CD4-positive, alpha-beta T cell treated with Interleukin-15 for 1 hour (primary cell): Measurements from ENCODE around the gene ZCWPW2.

ENCODE experiments used
- DNase-seq: peaks from one replicate; pipeline ENCODE4 v3.0.0-alpha.2; 2020

The ZCWPW2 gene, protein sequence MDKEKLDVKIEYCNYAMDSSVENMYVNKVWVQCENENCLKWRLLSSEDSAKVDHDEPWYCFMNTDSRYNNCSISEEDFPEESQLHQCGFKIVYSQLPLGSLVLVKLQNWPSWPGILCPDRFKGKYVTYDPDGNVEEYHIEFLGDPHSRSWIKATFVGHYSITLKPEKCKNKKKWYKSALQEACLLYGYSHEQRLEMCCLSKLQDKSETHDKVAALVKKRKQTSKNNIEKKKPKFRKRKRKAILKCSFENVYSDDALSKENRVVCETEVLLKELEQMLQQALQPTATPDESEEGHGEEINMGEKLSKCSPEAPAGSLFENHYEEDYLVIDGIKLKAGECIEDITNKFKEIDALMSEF

DNA sequence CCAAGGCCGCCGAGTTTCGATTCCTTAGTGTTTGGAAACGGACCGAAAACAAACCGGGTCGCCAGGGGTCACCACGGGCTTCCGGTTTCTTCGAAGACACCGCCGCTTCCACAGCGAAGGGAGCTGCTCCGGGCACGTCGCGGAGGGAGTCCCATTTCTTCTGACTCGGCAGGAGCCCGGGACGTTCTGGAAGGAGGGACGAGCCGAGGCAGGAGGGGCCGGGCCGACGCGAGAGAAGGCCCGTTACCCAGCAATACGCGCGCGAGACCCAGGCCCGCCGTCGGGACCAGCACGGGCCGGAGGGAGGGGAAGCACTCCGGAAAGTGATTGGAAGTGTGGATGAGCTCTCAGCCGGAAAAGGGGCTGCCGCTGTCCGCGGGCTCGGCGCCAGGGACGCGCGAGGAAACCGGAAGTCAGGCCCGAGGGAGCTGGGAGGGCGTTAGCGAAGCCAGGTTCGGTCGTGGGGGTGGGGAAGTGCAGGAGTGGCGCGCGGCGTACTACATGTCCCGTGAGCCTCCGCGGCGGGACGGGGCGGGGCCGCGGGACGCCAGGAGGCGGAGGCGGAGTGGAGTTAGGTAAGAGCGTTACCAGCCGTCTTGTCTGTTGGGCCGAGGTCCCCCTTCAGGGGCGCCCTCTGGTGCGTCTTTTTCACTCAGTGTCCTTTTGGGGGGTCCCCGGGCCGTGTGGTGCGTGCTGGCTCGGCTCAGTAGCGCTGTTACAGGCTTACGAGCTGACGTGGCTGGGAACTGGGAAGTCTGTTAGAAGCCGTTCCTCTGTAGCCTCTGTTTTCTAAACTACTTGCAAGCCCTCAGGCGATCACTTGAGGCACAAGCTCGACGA lies at the start of gene ZCWPW2, which contains the start of gene AZI2:
Gene ZCWPW2 (plus strand): TSS at position 93 of the 840 bp plus-strand sequence. CDS start 64,348 bp downstream, outside the sequence.
Gene AZI2 (minus strand): TSS at position 196 of the 840 bp plus-strand sequence. CDS start 8,207 bp downstream, outside the sequence.
- peak; percentile 94 for DNase-seq

DNA sequence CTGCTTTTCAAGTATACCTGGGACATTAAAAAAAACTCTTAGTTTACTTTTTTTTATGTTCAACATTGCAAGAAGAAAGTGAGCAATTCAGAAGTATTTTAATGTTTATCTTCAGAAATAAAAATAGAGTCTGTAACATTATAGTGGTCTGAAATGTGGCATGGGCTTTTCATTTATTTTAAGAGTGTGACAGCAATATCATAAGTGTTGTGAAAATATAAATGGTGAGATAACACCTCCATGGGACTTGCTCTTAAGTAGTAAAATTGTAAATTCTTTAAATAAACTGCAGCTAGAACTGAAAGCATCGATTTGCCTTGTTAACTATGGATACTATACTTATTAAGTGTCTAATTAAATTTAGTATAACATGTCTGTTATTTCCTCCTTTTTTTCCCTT lies 48.8 kb upstream of the ZCWPW2 start:
- DNase-seq = no peak

DNA sequence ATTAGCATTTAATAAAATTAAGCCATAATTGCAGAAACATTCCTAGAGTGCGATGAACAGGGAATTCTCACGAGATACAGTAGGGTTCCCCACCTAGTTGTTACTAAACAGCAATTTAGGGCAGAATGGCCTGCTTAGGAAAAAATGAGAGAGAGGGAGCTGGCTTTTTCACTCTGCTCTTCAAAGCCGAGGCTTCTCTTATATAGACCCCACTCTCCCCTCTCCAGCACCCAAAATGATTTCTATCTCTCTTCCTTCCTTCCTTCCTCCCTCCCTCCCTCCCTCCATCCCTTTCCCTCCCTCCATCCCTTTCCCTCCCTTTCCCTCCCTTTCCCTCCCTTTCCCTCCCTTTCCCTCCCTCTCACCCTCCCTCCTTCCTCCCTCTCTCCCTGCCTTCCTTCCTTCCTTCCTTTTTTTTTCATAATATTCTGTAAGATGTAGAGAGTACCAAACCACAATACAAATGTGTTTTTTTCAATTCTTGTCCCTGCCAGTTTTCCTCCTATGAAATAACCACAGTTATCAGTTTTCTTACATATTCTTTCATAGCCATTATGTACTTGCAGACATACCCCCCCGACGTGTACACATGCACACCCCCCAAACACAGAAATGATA lies 48.1 kb upstream of the ZCWPW2 start:
- DNase-seq = no peak

DNA sequence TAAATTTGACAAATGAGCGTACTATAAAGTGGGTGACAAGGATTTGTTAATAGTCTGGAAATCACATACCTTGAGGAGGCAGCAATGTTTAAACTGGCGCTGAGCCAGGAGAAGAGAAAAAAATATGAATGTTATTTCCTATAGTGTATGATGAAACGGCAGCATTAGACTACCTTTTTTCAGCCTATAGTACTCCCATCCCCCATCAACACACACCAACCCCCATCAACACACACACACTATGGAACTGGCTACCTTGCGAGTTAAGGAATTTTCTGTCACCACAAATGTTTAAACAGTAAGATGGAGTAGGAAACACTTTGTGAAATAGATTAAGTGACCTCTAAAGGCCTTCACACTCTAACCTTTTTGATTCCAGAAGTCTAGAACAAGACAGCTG lies 46.8 kb upstream of the ZCWPW2 start:
- DNase-seq = no peak

DNA sequence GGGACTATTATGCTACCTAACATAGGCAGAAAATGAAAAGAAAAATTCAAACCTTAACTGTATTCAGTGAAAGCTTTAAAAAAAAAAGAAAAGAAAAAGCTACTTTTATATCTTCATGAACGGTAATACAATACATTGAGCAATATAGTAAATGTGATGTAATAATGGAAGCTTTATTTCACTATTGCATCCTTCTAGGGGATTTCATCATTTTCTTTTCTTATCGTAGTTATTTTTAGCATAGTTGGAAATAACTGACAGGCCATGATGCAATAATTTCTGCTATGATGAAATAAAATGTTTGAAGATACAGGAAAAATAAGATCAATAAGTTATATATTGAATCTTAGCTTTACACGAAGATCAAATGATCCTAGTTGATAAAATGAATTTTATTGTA lies 40.3 kb upstream of the ZCWPW2 start:
- no peak for DNase-seq

DNA sequence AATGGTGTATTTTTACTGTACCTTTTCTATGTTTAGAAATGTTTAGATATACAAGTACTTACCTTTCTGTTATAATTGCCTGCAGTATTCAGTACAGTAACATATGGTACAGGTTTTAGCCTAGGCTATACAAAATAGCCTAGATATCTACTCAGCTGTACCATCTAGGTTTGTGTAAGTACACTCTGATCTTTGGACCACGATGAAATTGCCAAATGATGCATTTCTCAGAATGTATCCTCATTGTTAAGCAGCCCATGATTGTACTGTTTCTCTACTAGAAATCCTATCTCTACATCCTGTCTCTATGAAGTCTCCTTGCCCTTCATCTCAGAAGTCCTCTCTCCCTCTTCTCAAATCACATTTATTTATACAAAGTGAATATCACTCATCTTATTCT lies 32.8 kb upstream of the ZCWPW2 start:
- no peak for DNase-seq

DNA sequence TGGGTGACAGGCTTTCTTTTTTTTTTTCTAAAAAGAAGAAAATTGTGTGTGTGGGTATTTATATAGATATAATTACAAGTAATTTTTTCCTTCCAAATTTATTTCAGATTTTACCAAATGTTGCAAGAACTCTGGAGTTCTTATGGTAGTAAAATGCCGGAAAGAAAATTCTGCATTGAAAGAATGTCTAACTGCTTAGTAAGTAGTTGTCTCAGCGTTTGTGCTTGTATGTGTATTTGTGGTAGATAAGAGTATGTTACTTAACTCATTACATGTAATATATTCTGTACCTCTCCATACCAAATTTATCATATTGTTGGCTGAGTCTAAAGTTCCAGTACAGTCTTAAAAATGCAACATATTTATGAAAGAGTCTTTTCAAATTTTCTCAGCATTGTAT lies 32.3 kb upstream of the ZCWPW2 start:
- no peak for DNase-seq

DNA sequence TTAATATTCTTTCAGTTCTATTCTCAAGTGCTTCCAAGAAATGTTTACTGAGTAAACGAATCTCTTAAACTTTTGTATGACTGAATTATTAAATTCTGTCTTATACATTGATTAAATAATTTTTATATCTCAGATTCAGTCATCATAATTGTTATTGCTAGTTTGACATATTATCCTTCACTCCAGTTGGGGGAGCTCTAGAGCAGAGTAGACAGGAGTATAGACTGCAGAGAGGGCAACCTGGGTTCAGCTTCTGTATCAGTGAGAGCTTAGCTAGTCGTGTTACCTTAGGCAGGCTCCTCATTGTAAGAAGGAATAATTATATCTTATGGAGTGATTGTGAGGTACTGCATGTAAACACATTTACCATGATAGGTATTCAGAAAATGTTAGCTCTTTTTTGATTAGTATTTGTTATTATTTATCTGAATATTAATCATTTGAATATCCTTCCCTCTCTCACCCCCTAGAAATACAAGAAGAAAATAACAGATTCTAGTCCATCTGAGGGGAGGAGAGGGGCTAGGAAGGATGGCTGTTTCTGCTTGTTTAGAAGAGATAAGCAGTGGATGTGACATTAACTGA lies 31.0 kb upstream of the ZCWPW2 start:
- DNase-seq = peak; percentile 27

DNA sequence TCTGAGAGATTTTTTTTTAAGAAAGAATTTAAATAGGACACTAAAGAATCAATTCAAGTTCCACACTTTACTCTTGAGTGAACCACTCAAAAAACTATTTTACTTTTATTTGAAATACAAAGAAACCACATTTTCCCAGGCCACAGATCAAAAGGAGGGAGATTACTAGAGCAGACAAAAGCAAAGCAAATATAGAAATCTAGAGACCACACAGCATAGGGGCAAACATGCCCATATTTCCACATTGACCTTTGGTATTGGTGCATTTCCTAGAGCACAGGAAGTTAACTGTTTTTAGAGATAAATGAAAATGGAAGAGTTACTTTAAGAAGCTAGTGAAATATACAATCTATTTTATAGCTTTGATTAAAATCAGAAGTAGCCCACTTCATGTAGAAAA lies 27.5 kb upstream of the ZCWPW2 start:
- DNase-seq = no peak

DNA sequence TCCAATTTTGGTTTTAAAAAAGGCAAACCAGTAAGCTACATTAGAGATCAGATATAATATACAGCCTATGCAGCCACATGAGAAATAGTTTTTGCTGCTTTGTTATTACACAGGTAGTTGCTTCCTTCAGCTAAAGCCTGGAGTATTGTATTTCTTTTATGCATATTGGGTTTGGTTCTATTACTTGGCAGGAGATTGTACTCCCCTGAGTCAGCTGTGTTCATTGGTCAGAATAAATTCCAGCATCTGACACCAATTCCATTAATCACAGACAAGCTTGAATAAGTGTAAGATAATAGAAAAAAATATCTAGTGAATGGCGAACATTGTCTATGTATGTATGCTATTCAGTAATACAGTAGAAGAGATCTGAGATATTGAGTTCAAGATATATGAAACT lies 26.1 kb upstream of the ZCWPW2 start:
- DNase-seq = no peak

DNA sequence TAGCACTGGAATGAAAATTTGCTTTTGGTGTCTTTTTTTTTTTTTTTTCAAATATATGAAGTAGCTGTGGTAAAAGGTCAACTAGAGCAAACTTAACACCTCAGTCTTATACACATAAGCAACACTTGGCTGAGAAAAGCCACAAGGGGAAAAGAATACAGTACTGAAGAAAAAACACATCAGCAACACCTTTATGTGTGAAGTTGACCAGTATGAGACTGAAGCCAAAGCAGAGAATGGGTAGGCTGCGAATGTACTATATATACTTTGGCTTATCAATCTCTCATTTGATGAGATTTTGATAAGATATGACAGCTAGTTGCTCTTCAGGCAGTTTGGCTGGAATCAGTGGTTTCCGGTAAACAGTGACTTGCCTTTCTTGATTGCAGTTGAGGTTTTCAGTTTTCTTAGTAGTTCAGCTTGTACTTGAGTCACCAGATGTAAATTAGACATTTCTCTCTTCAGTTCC lies 22.0 kb upstream of the ZCWPW2 start:
- DNase-seq = peak; percentile 32

DNA sequence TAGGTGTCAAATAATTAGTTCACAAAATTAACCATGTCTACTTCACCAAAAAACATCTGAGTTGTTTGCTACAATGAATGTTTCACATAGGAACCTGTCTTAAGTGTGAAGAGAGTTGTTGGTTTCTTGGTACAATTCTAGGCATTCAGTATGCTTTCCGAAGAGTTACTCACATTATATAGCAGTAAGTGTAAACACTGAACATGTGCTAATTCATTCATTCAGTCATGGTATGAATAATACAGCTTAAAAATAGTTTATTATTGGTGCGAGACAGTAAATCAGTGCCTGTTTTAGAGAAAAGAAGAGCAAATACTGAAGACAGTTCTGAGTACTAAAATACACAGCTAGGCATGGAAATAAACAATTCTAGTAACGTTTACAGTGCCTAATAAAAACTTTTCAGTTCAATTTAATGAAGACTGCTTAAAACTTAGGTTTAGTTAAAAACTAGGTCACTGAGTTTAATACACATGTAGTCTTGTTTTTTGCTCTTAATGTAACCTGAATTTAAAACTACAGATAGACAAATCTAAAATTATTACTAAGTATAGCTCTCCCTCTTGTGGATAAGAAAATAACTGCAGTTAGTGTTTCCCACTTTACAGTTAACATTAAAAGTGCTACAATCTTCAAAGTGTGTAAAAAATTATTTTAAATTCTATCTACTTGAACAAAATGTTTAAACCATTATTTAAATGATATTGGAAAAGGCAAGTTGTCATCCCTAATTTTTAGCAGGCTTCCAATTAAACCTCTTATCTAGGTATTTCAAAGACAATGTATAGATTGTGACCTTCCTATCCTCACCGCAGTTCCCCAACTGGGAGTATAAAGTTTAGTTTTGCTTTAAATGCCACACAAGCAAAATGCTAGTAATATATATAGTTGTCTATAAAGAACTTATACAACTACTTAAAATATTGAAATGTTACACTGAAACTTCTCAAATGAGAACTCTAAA lies 20.1 kb upstream of the ZCWPW2 start:
- DNase-seq = no peak

DNA sequence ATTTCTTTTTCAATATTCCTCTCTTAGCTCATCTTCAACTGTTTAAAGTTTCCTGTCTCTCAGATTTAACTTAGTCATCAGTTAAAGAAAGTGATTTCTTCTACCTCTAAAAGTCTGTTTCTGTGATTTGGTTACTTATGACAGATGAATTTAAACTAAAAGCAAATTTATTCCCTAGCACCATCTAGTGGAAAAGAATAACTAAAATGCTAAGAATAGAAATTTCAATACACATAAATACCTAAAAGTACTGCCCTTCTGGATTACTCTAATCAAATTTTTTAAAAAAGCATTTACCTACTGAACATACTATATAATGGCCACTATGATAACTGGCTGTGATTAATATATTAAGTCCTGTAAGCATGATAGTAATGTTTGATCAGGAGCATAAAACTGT lies 14.0 kb upstream of the ZCWPW2 start:
- DNase-seq = no peak

DNA sequence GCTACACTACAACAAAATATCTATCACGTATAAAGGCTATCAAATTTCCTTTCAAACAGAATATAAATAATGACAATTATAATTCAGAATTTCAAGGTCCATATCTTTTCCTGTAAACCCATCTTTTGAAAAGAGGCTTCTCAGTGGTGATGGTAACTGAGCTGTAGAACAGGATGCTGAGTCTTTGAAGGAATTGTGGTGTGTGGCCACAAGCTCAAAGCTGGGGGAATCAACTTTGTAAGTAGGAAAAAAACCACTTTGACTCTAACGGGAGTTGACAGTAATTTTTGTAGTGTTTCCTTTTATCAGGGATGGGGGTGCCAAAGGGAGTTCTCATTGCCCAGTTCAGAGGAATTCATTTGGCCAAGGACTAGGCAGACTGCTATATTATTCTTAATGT lies 13.3 kb upstream of the ZCWPW2 start:
- no peak for DNase-seq

DNA sequence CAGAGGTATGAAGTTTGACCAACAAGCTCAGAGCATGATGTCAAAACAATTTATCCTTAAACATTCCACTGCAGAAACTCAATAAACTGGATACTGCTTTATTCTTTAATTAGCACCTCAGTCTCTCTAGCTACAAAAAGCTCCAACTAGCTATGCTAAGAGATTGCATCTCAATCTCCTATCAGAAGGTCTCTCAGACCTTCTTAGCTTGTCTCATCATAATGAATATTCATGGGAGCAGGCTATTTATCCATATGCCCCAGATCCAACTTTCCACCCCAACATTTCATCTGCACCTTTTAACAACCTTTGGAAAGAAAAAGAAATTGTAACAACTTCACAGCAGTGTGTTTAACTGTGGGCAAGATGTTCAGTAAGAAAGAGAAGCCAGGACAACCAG lies 11.3 kb upstream of the ZCWPW2 start:
- no peak for DNase-seq

DNA sequence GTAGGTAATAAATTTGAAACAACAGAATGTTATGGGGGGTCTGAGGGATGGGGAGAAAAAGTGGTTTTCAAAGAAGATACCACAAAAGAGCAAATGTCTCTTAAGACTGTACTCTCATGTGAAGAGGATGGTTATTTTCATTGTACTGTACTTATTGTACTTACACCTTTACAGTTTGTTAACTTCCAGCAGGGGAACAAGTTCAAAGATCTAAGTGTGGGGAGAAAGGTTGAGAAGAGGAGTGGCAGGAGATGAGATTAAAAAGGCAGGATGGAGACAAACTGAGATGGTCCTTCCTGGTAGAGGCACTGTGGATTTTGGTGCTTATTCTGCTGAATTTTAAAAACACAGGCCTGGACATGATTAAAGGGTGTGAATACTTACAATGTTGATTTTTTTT lies 5.4 kb upstream of the ZCWPW2 start:
- no peak for DNase-seq

DNA sequence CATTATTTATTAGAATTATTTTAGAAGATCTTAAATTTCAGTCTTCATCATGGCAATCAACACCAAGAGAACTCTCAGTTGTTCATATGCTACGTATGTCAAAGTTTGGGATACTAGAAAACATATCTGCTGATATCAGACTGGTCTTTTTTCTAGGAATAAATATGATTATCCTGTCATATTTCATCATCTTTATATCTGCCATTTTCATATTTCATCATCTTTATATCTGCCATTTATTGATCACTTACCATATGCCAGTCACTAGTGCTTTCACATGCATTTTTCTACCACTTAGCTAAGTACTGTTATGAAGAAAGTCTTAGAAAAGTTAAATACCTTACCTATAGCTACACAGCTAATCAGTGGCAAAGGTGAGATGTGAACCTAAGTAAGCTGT lies 2.8 kb upstream of the ZCWPW2 start:
- no peak for DNase-seq

DNA sequence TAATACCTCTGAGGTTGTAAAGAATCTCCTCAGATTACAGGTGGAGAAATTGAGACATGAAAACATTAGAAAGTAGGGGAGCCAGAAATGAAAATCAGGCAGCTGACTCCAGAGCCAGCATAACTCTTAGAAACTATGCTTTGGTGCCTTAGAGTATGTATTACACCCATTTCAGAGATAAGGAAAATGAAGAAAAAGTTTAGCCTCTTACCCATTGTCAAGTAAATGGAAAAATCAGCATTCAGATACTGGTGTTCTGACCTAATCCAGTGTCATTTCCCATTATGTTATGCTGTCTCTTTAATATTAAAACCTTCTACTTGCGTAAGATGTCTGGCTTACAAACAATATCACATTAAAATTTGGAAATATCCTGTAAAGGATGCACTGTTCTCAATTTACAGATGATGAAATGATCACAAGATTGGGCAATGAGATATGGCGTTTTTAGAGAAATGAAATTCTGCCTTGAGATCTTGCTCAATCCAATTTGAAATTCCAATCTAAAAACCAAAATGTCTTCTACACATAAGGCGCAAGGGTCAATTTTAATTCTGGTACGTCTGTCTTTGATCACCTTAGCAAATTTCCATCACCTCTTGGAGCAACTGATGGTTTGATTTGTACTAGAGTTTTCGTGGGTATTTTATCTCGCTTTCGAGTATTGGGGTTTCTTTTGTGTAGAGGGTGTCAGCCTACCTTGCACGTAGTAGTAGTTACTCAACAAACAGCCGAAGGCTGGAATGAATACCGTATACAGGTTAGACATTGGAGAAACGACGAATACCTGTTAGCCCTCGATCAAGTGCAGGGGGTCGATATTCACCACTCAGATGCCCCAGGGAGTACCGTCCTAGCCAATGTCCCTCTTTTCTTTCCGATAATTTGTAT lies 902 bp upstream of the ZCWPW2 start:
- no peak for DNase-seq

DNA sequence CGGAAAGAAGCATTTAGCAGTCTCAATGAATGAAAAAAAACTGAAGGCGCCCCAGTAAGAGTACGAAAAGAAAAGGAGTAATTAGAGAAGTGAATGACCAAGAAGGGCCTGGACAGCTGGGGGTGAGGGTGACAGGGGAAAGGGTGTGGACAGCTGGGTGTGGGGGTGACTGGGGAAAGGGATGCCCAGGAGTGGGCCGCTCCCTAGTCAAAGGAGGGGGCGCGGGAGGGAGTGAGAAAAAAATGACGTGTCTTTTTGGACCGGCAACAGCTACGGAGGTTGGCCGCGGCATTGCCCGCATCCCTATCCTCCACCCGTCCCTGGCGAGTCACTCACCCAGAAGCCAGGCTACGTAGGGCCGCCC lies 274 bp upstream of the ZCWPW2 start:
- DNase-seq = no peak

DNA sequence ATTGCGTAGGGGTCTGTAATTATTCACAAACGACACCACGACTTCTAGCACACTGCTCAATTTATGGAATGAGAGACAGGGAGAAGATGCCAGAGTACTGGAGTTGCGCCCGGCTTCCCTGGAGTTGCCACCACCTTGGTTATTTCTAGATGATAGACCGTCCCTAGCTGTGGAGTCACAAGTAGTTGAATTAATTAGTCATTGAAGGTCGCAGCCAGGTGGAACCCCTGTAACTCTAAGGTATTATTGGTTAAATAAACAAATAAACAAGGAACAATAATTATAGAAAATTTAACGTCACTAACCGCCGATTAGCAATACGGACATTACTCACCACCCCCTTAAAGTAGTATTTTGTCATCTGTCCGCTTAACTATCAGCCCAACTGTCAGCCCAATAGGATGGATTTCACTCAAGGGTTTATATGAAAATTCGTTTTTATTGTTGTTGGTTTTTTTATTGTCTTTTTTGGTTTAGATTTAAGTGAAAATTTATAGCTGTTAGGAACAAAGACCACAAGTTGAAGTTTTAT lies 1.0 kb downstream of the ZCWPW2 start:
- DNase-seq = no peak

DNA sequence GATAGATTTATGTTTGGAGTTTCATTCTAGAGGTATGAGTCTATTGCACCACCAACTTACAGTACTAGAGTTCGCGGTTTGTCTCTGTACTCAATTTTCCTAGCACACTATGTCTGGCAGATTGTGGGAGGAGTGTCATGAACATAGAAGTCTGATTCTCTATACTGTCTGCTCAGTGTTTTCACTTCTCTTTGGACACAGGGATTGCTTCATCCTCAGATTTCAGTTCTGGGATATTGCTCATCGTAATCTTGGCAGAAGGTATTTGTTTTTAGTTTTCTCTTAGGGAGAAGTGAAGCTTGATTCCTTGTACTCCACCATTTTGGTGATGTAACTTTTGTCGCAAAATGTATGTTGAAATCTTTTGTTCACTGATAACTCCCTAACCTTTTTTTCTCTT lies 27.9 kb downstream of the ZCWPW2 start:
- DNase-seq = no peak
